ENCODE results near the gene RPS6KA3. TPM values are rescaled to one million over a fixed set of nuclear protein-coding genes. Genes with fewer than 3 reads are reported as not detected.

The RPS6KA3 gene
- total and polyA plus RNA-seq, 9 of the 15 experiments (the other 6 are each of a cell fraction or from before 2014, with no cell fraction given): 10.9 to 61.9 (median 37.4) TPM

DNA sequence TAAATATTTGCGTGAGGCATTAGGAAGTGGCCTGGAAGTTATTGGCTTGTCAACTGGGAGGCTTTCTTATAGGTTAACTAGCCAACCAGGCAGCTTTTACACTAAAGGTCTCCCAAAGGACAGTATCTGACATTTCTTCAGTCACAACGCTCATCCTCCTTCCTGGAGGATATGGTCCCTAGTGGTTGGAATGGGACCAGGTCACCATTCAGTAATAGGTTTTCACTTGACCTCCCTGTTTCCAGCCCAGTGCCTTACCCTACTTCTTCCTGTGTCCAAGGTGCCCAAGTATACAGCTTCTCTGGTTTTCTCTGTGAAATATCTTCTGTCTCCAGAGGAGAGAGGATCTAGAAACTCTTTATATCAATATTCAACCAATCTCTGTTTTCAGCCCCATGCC lies 38.5 kb downstream of the RPS6KA3 start (continued):
- TF ChIP-seq, protein P1, sequence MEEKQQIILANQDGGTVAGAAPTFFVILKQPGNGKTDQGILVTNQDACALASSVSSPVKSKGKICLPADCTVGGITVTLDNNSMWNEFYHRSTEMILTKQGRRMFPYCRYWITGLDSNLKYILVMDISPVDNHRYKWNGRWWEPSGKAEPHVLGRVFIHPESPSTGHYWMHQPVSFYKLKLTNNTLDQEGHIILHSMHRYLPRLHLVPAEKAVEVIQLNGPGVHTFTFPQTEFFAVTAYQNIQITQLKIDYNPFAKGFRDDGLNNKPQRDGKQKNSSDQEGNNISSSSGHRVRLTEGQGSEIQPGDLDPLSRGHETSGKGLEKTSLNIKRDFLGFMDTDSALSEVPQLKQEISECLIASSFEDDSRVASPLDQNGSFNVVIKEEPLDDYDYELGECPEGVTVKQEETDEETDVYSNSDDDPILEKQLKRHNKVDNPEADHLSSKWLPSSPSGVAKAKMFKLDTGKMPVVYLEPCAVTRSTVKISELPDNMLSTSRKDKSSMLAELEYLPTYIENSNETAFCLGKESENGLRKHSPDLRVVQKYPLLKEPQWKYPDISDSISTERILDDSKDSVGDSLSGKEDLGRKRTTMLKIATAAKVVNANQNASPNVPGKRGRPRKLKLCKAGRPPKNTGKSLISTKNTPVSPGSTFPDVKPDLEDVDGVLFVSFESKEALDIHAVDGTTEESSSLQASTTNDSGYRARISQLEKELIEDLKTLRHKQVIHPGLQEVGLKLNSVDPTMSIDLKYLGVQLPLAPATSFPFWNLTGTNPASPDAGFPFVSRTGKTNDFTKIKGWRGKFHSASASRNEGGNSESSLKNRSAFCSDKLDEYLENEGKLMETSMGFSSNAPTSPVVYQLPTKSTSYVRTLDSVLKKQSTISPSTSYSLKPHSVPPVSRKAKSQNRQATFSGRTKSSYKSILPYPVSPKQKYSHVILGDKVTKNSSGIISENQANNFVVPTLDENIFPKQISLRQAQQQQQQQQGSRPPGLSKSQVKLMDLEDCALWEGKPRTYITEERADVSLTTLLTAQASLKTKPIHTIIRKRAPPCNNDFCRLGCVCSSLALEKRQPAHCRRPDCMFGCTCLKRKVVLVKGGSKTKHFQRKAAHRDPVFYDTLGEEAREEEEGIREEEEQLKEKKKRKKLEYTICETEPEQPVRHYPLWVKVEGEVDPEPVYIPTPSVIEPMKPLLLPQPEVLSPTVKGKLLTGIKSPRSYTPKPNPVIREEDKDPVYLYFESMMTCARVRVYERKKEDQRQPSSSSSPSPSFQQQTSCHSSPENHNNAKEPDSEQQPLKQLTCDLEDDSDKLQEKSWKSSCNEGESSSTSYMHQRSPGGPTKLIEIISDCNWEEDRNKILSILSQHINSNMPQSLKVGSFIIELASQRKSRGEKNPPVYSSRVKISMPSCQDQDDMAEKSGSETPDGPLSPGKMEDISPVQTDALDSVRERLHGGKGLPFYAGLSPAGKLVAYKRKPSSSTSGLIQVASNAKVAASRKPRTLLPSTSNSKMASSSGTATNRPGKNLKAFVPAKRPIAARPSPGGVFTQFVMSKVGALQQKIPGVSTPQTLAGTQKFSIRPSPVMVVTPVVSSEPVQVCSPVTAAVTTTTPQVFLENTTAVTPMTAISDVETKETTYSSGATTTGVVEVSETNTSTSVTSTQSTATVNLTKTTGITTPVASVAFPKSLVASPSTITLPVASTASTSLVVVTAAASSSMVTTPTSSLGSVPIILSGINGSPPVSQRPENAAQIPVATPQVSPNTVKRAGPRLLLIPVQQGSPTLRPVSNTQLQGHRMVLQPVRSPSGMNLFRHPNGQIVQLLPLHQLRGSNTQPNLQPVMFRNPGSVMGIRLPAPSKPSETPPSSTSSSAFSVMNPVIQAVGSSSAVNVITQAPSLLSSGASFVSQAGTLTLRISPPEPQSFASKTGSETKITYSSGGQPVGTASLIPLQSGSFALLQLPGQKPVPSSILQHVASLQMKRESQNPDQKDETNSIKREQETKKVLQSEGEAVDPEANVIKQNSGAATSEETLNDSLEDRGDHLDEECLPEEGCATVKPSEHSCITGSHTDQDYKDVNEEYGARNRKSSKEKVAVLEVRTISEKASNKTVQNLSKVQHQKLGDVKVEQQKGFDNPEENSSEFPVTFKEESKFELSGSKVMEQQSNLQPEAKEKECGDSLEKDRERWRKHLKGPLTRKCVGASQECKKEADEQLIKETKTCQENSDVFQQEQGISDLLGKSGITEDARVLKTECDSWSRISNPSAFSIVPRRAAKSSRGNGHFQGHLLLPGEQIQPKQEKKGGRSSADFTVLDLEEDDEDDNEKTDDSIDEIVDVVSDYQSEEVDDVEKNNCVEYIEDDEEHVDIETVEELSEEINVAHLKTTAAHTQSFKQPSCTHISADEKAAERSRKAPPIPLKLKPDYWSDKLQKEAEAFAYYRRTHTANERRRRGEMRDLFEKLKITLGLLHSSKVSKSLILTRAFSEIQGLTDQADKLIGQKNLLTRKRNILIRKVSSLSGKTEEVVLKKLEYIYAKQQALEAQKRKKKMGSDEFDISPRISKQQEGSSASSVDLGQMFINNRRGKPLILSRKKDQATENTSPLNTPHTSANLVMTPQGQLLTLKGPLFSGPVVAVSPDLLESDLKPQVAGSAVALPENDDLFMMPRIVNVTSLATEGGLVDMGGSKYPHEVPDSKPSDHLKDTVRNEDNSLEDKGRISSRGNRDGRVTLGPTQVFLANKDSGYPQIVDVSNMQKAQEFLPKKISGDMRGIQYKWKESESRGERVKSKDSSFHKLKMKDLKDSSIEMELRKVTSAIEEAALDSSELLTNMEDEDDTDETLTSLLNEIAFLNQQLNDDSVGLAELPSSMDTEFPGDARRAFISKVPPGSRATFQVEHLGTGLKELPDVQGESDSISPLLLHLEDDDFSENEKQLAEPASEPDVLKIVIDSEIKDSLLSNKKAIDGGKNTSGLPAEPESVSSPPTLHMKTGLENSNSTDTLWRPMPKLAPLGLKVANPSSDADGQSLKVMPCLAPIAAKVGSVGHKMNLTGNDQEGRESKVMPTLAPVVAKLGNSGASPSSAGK (IDR thresholded peaks at IDR 0.05): no peak
- TF ChIP-seq TAL1 (IDR thresholded peaks at IDR 0.05): no peak
- TF ChIP-seq, protein P2, sequence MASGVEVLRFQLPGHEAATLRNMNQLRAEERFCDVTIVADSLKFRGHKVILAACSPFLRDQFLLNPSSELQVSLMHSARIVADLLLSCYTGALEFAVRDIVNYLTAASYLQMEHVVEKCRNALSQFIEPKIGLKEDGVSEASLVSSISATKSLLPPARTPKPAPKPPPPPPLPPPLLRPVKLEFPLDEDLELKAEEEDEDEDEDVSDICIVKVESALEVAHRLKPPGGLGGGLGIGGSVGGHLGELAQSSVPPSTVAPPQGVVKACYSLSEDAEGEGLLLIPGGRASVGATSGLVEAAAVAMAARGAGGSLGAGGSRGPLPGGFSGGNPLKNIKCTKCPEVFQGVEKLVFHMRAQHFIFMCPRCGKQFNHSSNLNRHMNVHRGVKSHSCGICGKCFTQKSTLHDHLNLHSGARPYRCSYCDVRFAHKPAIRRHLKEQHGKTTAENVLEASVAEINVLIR (CRISPR knock-in tag; IDR thresholded peaks at IDR 0.05): no peak
